GM23338 (cell line): Measurements from ENCODE around the gene NKX2-3.

Experiments used
- CREB1 ChIP-seq: fragments of 250-450 bp; sonication (Bioruptor Pico); IDR thresholded peaks from 2 replicates; pipeline ENCODE4 v1.5.0; 2020; ENCODE audit warnings: low read depth, mild to moderate bottlenecking, moderate library complexity
- EZH2 ChIP-seq: fragments of 200-600 bp; sonication (generic); IDR thresholded peaks from one replicate; pipeline ENCODE4 v1.8.0; 2017; ENCODE audit warnings: antibody characterized with exemption, mild to moderate bottlenecking, low read depth; ENCODE audit not compliant: unreplicated experiment
- EZH2phosphoT487 ChIP-seq: fragments of 200-600 bp; sonication (generic); IDR thresholded peaks from one replicate; pipeline ENCODE4 v1.8.1; 2018; ENCODE audit warnings: antibody characterized with exemption; ENCODE audit not compliant: unreplicated experiment
- POLR2AphosphoS5 ChIP-seq: IDR thresholded peaks from 2 replicates; pipeline ENCODE4 v1.6.1; 2016; ENCODE audit warnings: antibody characterized with exemption, low read depth
- STAT1 ChIP-seq: IDR thresholded peaks from one replicate; pipeline ENCODE4 v1.6.1; 2016; ENCODE audit warnings: antibody characterized with exemption; ENCODE audit not compliant: unreplicated experiment
- TF ChIP-seq, protein P1 (sequence below): IDR thresholded peaks from one replicate; pipeline ENCODE4 v1.6.1; 2018; ENCODE audit warnings: antibody characterized with exemption; ENCODE audit not compliant: unreplicated experiment
- TF ChIP-seq, protein P2 (sequence below), 2 experiments: fragments of 200-600 bp in 1 of 2; sonication (generic) in 1 of 2; conservative IDR thresholded peaks; 2 replicates each; pipeline versions ENCODE4 v1.5.1 to v1.6.1; 2016 to 2017; ENCODE audit warnings: antibody characterized with exemption in 2 of 2, low read depth in 2 of 2, mild to moderate bottlenecking in 2 of 2, moderate library complexity in 1 of 2
- TF ChIP-seq, protein P3 (sequence below): IDR thresholded peaks from 2 replicates; pipeline ENCODE4 v1.6.1; 2016; ENCODE audit warnings: antibody characterized with exemption

DNA sequence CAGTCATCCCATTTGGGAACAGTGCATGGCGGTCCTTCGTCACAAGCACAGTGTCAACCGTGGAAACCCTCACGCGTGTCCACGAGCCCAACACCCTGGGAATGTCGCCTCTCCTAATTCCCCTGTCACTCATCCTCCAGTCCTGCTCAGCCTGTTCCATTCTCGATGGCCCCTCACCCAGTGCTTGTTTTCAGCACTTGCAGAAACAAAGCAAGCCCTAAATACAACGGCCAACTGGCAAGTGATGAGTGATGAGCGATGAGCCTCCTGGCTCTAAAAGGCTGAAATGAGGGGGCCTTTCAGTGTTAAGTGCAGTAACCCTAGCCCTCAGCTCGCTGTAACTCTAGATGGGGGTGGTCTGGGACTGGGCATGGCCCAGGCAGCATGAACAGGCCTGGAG, 22.6 kb downstream of the NKX2-3 start:
- TF ChIP-seq, protein P1, sequence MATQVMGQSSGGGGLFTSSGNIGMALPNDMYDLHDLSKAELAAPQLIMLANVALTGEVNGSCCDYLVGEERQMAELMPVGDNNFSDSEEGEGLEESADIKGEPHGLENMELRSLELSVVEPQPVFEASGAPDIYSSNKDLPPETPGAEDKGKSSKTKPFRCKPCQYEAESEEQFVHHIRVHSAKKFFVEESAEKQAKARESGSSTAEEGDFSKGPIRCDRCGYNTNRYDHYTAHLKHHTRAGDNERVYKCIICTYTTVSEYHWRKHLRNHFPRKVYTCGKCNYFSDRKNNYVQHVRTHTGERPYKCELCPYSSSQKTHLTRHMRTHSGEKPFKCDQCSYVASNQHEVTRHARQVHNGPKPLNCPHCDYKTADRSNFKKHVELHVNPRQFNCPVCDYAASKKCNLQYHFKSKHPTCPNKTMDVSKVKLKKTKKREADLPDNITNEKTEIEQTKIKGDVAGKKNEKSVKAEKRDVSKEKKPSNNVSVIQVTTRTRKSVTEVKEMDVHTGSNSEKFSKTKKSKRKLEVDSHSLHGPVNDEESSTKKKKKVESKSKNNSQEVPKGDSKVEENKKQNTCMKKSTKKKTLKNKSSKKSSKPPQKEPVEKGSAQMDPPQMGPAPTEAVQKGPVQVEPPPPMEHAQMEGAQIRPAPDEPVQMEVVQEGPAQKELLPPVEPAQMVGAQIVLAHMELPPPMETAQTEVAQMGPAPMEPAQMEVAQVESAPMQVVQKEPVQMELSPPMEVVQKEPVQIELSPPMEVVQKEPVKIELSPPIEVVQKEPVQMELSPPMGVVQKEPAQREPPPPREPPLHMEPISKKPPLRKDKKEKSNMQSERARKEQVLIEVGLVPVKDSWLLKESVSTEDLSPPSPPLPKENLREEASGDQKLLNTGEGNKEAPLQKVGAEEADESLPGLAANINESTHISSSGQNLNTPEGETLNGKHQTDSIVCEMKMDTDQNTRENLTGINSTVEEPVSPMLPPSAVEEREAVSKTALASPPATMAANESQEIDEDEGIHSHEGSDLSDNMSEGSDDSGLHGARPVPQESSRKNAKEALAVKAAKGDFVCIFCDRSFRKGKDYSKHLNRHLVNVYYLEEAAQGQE, result no peak
- no peak for TF ChIP-seq EZH2
- no peak for TF ChIP-seq POLR2AphosphoS5
- TF ChIP-seq, protein P2, sequence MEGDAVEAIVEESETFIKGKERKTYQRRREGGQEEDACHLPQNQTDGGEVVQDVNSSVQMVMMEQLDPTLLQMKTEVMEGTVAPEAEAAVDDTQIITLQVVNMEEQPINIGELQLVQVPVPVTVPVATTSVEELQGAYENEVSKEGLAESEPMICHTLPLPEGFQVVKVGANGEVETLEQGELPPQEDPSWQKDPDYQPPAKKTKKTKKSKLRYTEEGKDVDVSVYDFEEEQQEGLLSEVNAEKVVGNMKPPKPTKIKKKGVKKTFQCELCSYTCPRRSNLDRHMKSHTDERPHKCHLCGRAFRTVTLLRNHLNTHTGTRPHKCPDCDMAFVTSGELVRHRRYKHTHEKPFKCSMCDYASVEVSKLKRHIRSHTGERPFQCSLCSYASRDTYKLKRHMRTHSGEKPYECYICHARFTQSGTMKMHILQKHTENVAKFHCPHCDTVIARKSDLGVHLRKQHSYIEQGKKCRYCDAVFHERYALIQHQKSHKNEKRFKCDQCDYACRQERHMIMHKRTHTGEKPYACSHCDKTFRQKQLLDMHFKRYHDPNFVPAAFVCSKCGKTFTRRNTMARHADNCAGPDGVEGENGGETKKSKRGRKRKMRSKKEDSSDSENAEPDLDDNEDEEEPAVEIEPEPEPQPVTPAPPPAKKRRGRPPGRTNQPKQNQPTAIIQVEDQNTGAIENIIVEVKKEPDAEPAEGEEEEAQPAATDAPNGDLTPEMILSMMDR (conservative IDR thresholded peaks at IDR 0.05; ENCODE audit: low read depth in 2 of 2), result no peak
- TF ChIP-seq, protein P3, sequence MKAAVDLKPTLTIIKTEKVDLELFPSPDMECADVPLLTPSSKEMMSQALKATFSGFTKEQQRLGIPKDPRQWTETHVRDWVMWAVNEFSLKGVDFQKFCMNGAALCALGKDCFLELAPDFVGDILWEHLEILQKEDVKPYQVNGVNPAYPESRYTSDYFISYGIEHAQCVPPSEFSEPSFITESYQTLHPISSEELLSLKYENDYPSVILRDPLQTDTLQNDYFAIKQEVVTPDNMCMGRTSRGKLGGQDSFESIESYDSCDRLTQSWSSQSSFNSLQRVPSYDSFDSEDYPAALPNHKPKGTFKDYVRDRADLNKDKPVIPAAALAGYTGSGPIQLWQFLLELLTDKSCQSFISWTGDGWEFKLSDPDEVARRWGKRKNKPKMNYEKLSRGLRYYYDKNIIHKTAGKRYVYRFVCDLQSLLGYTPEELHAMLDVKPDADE, result no peak
- no peak for TF ChIP-seq CREB1 (CRISPR knock-in tag)
- TF ChIP-seq EZH2phosphoT487, result no peak
- TF ChIP-seq STAT1, result no peak
